IgD-negative memory B cell (primary cell): Measurements from ENCODE around the gene PRR3. TPM values are rescaled to one million over a fixed set of nuclear protein-coding genes. Genes with fewer than 3 reads are reported as not detected.

Experiments
- H3K27ac Mint-ChIP-seq, 3 donors: one replicate each; pipeline ENCODE4 v1.8.0; 2020 to 2022; ENCODE audit warnings: mild to moderate bottlenecking in 3 of 3, mixed read lengths in 3 of 3, moderate library complexity in 1 of 3
- H3K27me3 Mint-ChIP-seq: one replicate; pipeline ENCODE4 v1.8.0; 2021; ENCODE audit warnings: mixed read lengths
- H3K36me3 Mint-ChIP-seq: one replicate; pipeline ENCODE4 v1.8.0; 2020; ENCODE audit warnings: mild to moderate bottlenecking, mixed read lengths
- H3K4me1 Mint-ChIP-seq, 3 donors: one replicate each; pipeline ENCODE4 v1.8.0; 2020 to 2022; ENCODE audit warnings: mixed read lengths in 3 of 3, mild to moderate bottlenecking in 1 of 3
- H3K4me3 Mint-ChIP-seq, 4 donors: one replicate each; pipeline ENCODE4 v1.8.0; 2020 to 2022; ENCODE audit warnings: mild to moderate bottlenecking in 4 of 4, mixed read lengths in 4 of 4, moderate library complexity in 3 of 4
- H3K9me3 Mint-ChIP-seq, 3 donors: one replicate each; pipeline ENCODE4 v1.8.0; 2020 to 2021; ENCODE audit warnings: mixed read lengths in 3 of 3, mild to moderate bottlenecking in 1 of 3
- polyA plus RNA-seq: library from polyadenylated mRNA; unstranded; fragments of 300-500 nt; fragmentation: Illumina TruSeq; gene quantifications from one replicate; pipeline ENCODE4 v1.2.3, GENCODE V29; 2021

PRR3 gene
- polyA plus RNA-seq, 1 donor from 2014 or later = 8.8 TPM

GRCh38 chr6:30554404-30554803 lies 2.7 kb upstream of the PRR3 start:
- peaks cover 17 to 27% (median 24%) of the 10 kb centered on the region in 3 donors for H3K4me1 Mint-ChIP-seq
- peak overlapping the region; percentile 79 to 99 (median 90) for H3K4me3 Mint-ChIP-seq
- H3K27me3 Mint-ChIP-seq = peaks cover 2% of the 10 kb centered on the region
- H3K27ac Mint-ChIP-seq = peak overlapping the region in 2 of 3 donors; percentile 95 to 97
- H3K36me3 Mint-ChIP-seq = peaks cover 6% of the 10 kb centered on the region
- H3K9me3 Mint-ChIP-seq = no peaks in the 10 kb centered on the region

GRCh38 chr6:30554962-30555815 lies 1.9 kb upstream of the PRR3 start:
- no peaks in the 10 kb centered on the region for H3K9me3 Mint-ChIP-seq
- H3K4me1 Mint-ChIP-seq = peaks cover 19 to 28% (median 27%) of the 10 kb centered on the region in 3 donors
- peaks cover 2% of the 10 kb centered on the region for H3K27me3 Mint-ChIP-seq
- peaks cover 2% of the 10 kb centered on the region for H3K36me3 Mint-ChIP-seq
- H3K27ac Mint-ChIP-seq = peak overlapping the region; percentile 95 to 99 (median 97)
- peak overlapping the region; percentile 93 to 100 (median 98) for H3K4me3 Mint-ChIP-seq

- H3K4me3 Mint-ChIP-seq = peak overlapping the region; percentile 93 to 100 (median 98)
- no peaks in the 10 kb centered on the region for H3K9me3 Mint-ChIP-seq
- H3K27ac Mint-ChIP-seq = peak overlapping the region; percentile 95 to 99 (median 97)
- H3K36me3 Mint-ChIP-seq = peaks cover 2% of the 10 kb centered on the region
- H3K4me1 Mint-ChIP-seq = peaks cover 19 to 28% (median 27%) of the 10 kb centered on the region in 3 donors
- peaks cover 2% of the 10 kb centered on the region for H3K27me3 Mint-ChIP-seq
Measured at GRCh38 chr6:30555816-30556065, 1.4 kb upstream of the PRR3 start.

- Mint-ChIP-seq H3K27ac (peak within 1 kb of the TSS; percentile 95 to 99 (median 97)), H3K4me3 (peak within 1 kb of the TSS; percentile 93 to 100 (median 98)), H3K9me3 (no peaks in the 10 kb centered on the region), H3K27me3 (peaks cover 2% of the 10 kb centered on the region), H3K4me1 (peaks cover 19 to 28% (median 28%) of the 10 kb centered on the region in 3 donors), H3K36me3 (peaks cover 2% of the 10 kb centered on the region)
Measured at GRCh38 chr6:30556066-30556905, 809 bp upstream of the PRR3 start, which contains the start of gene GNL1. TSS of gene GNL1 (minus strand) at chr6:30556489. CDS start at chr6:30556203, 286 bp downstream.

GRCh38 chr6:30557683-30557981 lies 537 bp downstream of the PRR3 start:
- peaks cover 2% of the 10 kb centered on the region for H3K36me3 Mint-ChIP-seq
- peaks cover 2% of the 10 kb centered on the region for H3K27me3 Mint-ChIP-seq
- peak overlapping the region; percentile 95 to 99 (median 97) for H3K27ac Mint-ChIP-seq
- H3K4me1 Mint-ChIP-seq = peaks cover 24 to 29% (median 25%) of the 10 kb centered on the region in 3 donors
- H3K4me3 Mint-ChIP-seq = peak overlapping the region; percentile 93 to 100 (median 98)
- H3K9me3 Mint-ChIP-seq = no peaks in the 10 kb centered on the region

GRCh38 chr6:30560930-30561329 lies 3.8 kb downstream of the PRR3 start:
- no peaks in the 10 kb centered on the region for H3K9me3 Mint-ChIP-seq
- H3K27ac Mint-ChIP-seq = no peak overlapping the region
- H3K36me3 Mint-ChIP-seq = peaks cover 2% of the 10 kb centered on the region
- H3K27me3 Mint-ChIP-seq = peaks cover 2% of the 10 kb centered on the region
- H3K4me3 Mint-ChIP-seq = no peak overlapping the region
- peaks cover 15 to 29% (median 20%) of the 10 kb centered on the region in 3 donors for H3K4me1 Mint-ChIP-seq

GRCh38 chr6:30562470-30563425 lies 5.7 kb downstream of the PRR3 start:
- Mint-ChIP-seq H3K27ac (peak overlapping the region in 2 of 3 donors; percentile 53 to 72), H3K9me3 (no peaks in the 10 kb centered on the region), H3K4me1 (peaks cover 9 to 19% (median 13%) of the 10 kb centered on the region in 3 donors), H3K36me3 (no peaks in the 10 kb centered on the region), H3K27me3 (no peaks in the 10 kb centered on the region), H3K4me3 (peak overlapping the region in 1 of 4 donors; percentile 68)

- Mint-ChIP-seq H3K9me3 (no peaks in the 10 kb centered on the region), H3K4me1 (peaks cover 4 to 17% (median 6%) of the 10 kb centered on the region in 3 donors), H3K4me3 (no peak overlapping the region), H3K27ac (peak overlapping the region in 2 of 3 donors; percentile 23 to 72), H3K36me3 (no peaks in the 10 kb centered on the region), H3K27me3 (no peaks in the 10 kb centered on the region)
Measured at GRCh38 chr6:30564114-30564513, 7.0 kb downstream of the PRR3 start.

GRCh38 chr6:30565772-30566171 lies 8.7 kb downstream of the PRR3 start:
- H3K27ac Mint-ChIP-seq = peak overlapping the region in 2 of 3 donors; percentile 34 to 51
- H3K27me3 Mint-ChIP-seq = peaks cover 1% of the 10 kb centered on the region
- H3K36me3 Mint-ChIP-seq = no peaks in the 10 kb centered on the region
- peak overlapping the region in 1 of 4 donors; percentile 53 for H3K4me3 Mint-ChIP-seq
- peaks cover 3 to 22% (median 15%) of the 10 kb centered on the region in 3 donors for H3K4me1 Mint-ChIP-seq
- H3K9me3 Mint-ChIP-seq = no peaks in the 10 kb centered on the region

GRCh38 chr6:30568245-30568644 lies 11.2 kb downstream of the PRR3 start:
- H3K27ac Mint-ChIP-seq = peak overlapping the region in 2 of 3 donors; percentile 20 to 71
- H3K9me3 Mint-ChIP-seq = no peaks in the 10 kb centered on the region
- H3K4me1 Mint-ChIP-seq = peaks cover 16 to 33% (median 30%) of the 10 kb centered on the region in 3 donors
- H3K27me3 Mint-ChIP-seq = peaks cover 3% of the 10 kb centered on the region
- peak overlapping the region in 2 of 4 donors; percentile 39 to 60 for H3K4me3 Mint-ChIP-seq
- no peaks in the 10 kb centered on the region for H3K36me3 Mint-ChIP-seq

- H3K4me1 Mint-ChIP-seq = peaks cover 29 to 49% (median 41%) of the 10 kb centered on the region in 3 donors
- H3K36me3 Mint-ChIP-seq = no peaks in the 10 kb centered on the region
- H3K27ac Mint-ChIP-seq = peak overlapping the region; percentile 94 to 99 (median 99)
- peak overlapping the region; percentile 95 to 99 (median 96) for H3K4me3 Mint-ChIP-seq
- H3K27me3 Mint-ChIP-seq = peaks cover 3% of the 10 kb centered on the region
- H3K9me3 Mint-ChIP-seq = no peaks in the 10 kb centered on the region
Measured at GRCh38 chr6:30570263-30570662, 13.2 kb downstream of the PRR3 start.

- Mint-ChIP-seq H3K36me3 (no peaks in the 10 kb centered on the region), H3K4me1 (peaks cover 32 to 49% (median 41%) of the 10 kb centered on the region in 3 donors), H3K27me3 (peaks cover 3% of the 10 kb centered on the region), H3K4me3 (peak overlapping the region; percentile 95 to 99 (median 96)), H3K27ac (peak overlapping the region; percentile 94 to 99 (median 99)), H3K9me3 (no peaks in the 10 kb centered on the region)
Measured at GRCh38 chr6:30570740-30571074, 13.6 kb downstream of the PRR3 start.

GRCh38 chr6:30571075-30571761 lies 14.1 kb downstream of the PRR3 start, which contains the start of gene ABCF1:
TSS of gene ABCF1 (plus strand) at chr6:30571442. CDS start at chr6:30571488, 46 bp downstream.
- Mint-ChIP-seq H3K4me1 (peaks cover 32 to 49% (median 41%) of the 10 kb centered on the region in 3 donors), H3K27ac (peak within 1 kb of the TSS; percentile 94 to 99 (median 99)), H3K9me3 (no peaks in the 10 kb centered on the region)

GRCh38 chr6:30571762-30572082 lies 14.6 kb downstream of the PRR3 start:
- Mint-ChIP-seq H3K9me3 (no peaks in the 10 kb centered on the region), H3K27me3 (peaks cover 3% of the 10 kb centered on the region), H3K27ac (peak overlapping the region; percentile 94 to 99 (median 99)), H3K4me1 (peaks cover 32 to 49% (median 41%) of the 10 kb centered on the region in 3 donors), H3K4me3 (peak overlapping the region; percentile 95 to 99 (median 96)), H3K36me3 (no peaks in the 10 kb centered on the region)

More at GRCh38 chr6:30571075-30571761, 14.1 kb downstream of the PRR3 start, which contains the start of gene ABCF1:
- Mint-ChIP-seq H3K4me3 (peak within 1 kb of the TSS; percentile 95 to 99 (median 96)), H3K36me3 (no peaks in the 10 kb centered on the region), H3K27me3 (peaks cover 3% of the 10 kb centered on the region)
